Fibroblast of lung (primary cell): ENCODE measurements around the gene CATSPER4. TPM values are rescaled to one million over a fixed set of nuclear protein-coding genes. Genes with fewer than 3 reads are reported as not detected.

ENCODE experiments used
- DNase-seq, 2 donors: peaks; one replicate each; pipeline versions ENCODE4 v3.0.0 to v3.0.0-alpha.2; 2010; ENCODE audit warnings: low read depth in 2 of 2
- H2AFZ ChIP-seq: 2 replicates; pipeline ENCODE4 v1.5.1; 2012; ENCODE audit warnings: low read length, control low read depth, inconsistent platforms
- H3K27ac ChIP-seq: 2 replicates; pipeline ENCODE4 v1.5.1; 2011; ENCODE audit warnings: low read length, control low read depth; ENCODE audit not compliant: insufficient read depth
- H3K27me3 ChIP-seq: 2 replicates; pipeline ENCODE4 v1.5.1; 2011; ENCODE audit warnings: mild to moderate bottlenecking, low read length; ENCODE audit not compliant: control insufficient read depth, insufficient read depth
- H3K36me3 ChIP-seq: 2 replicates; pipeline ENCODE4 v1.5.1; 2011; ENCODE audit warnings: low read length; ENCODE audit not compliant: control insufficient read depth, insufficient read depth
- H3K4me1 ChIP-seq: 2 replicates; pipeline ENCODE4 v1.5.1; 2011; ENCODE audit warnings: low read length; ENCODE audit not compliant: control insufficient read depth, insufficient read depth; ENCODE audit errors: extremely low read depth
- H3K4me2 ChIP-seq: 2 replicates; pipeline ENCODE4 v1.5.1; 2011; ENCODE audit warnings: low read length, control low read depth; ENCODE audit not compliant: insufficient read depth; ENCODE audit errors: extremely low read depth
- H3K4me3 ChIP-seq, 4 experiments: fragments of 200-600 bp in 1 of 4; sonication (generic) in 1 of 4; replicated peaks in 1 of 4; 2 replicates each; pipeline ENCODE4 v1.5.1; 2011 to 2016; ENCODE audit warnings: low read length in 4 of 4, low read depth in 3 of 4, mild to moderate bottlenecking in 3 of 4, control low read depth in 2 of 4, inconsistent platforms in 1 of 4, mixed read lengths in 1 of 4; ENCODE audit not compliant: insufficient read depth in 1 of 4; ENCODE audit errors: control extremely low read depth in 1 of 4
- H3K79me2 ChIP-seq: 2 replicates; pipeline ENCODE4 v1.5.1; 2012; ENCODE audit warnings: mild to moderate bottlenecking, low read length, inconsistent platforms; ENCODE audit not compliant: control insufficient read depth, insufficient read depth
- H3K9ac ChIP-seq: 2 replicates; pipeline ENCODE4 v1.5.1; 2011; ENCODE audit warnings: mild to moderate bottlenecking, low read length, control low read depth; ENCODE audit not compliant: insufficient read depth
- H3K9me3 ChIP-seq: 2 replicates; pipeline ENCODE4 v1.5.1; 2012; ENCODE audit warnings: low read depth, low read length; ENCODE audit not compliant: control insufficient read depth, insufficient read depth
- H4K20me1 ChIP-seq: 2 replicates; pipeline ENCODE4 v1.5.1; 2011; ENCODE audit warnings: low read length; ENCODE audit not compliant: control insufficient read depth, insufficient read depth; ENCODE audit errors: extremely low read depth
- CTCF ChIP-seq, 2 donors: IDR thresholded peaks in 1 of 2; conservative IDR thresholded peaks in 1 of 2; 1 replicate in 1 of 2; 2 replicates in 1 of 2; pipeline ENCODE4 v1.5.1; 2011 to 2012; ENCODE audit warnings: low read length in 2 of 2, control low read depth in 1 of 2, inconsistent platforms in 1 of 2, low read depth in 1 of 2, mild to moderate bottlenecking in 1 of 2
- EZH2 ChIP-seq: IDR thresholded peaks from 2 replicates; pipeline ENCODE4 v1.5.1; 2012; ENCODE audit warnings: low read length, control low read depth, mild to moderate bottlenecking; ENCODE audit errors: missing control alignments
- polyA plus RNA-seq, 2 donors: library from polyadenylated mRNA; depleted of rRNA in 1 of 2; stranded (reverse) in 1 of 2; unstranded in 1 of 2; fragments of >200 nt; gene quantifications; 2 replicates each; pipeline ENCODE4 v1.2.1, GENCODE V29; 2011 to 2012; ENCODE audit warnings: missing spikeins in 1 of 2
- total RNA-seq: library from RNA; depleted of rRNA; stranded (reverse); fragments of >200 nt; gene quantifications from 2 replicates; pipeline ENCODE4 v1.2.1, GENCODE V29; 2014

The CATSPER4 gene
- total and polyA plus RNA-seq, 2 donors (not counting 1 experiment from before 2014, with no cell fraction given): not detected

DNA sequence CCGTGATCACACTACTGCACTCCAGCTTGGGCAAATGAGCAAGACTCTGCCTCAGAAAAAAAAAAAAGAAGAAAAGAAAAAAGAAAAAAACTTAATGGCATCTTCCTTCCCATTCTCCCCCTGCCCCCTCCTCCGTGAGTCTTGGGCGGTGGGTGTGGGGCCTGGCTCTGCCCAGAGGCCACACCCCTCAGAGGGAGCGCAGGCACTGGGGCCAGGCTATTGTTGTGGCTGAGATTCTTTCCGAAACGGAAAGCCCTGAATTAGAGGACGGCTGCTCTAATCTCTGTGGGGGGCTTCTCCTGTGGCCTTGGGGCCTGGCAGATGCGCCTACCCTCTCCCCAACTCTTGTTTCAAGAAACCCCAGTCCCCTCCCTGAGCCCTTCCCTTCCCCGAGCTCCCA is 35.7 kb upstream of the CATSPER4 start:
- no peak for DNase-seq

DNA sequence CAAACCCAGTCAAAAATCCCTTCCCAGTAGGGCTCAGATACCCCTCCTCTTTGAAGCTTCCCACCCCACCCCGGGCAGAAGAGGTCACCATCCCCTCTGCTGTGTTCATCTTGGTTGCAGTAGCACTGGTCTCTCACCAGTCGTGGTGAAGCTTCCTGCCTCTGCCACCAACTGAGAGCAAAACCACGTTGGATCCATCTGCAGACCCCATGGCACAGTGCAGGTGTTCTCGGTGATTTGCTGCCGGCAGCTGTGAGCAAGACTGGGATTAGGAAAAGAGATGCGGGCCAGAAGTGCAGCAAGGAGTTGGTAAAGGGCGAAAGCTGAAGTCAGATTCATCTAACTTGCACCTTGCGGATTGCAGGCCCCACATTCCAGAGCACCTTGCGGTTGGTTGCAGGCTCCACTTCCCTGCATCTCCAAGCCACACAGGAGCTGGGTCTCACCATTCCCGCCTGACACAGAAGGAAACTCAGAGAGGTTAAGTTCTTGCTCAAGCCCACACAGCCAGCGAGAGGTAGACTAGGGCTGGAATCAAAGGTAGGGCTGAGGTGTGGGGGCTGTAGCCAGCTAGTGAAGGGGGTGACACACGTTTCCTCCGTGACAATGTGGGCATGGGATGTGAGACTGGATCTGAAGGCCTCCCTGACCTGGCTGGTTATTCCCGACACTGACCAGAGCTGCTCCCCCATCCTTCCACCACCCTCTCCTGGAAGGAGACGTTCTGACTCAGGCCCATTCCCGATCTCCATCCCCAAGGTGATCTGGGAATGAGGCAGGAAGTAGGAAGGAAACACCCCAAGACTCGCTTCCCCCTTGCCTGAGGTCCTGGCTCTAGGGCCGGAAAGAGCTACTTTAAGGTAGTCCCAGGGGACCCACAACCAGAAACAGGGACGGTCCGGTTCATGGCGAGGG is 34.8 kb upstream of the CATSPER4 start:
- DNase-seq: no peak

More for the DNA sequence above, 35.7 kb upstream of the CATSPER4 start:
- no peaks in the 10 kb centered on the region for H3K4me1 ChIP-seq
- no peaks in the 10 kb centered on the region for H4K20me1 ChIP-seq
- H3K27me3 ChIP-seq: peaks cover 15% of the 10 kb centered on the region
- no peaks in the 10 kb centered on the region for H3K36me3 ChIP-seq
- no peaks in the 10 kb centered on the region for H3K9me3 ChIP-seq
- H3K4me3 ChIP-seq: no peak overlapping the region
- H3K79me2 ChIP-seq: no peaks in the 10 kb centered on the region
- no peak overlapping the region for H3K27ac ChIP-seq
- H3K4me2 ChIP-seq: no peak overlapping the region
- TF ChIP-seq CTCF (conservative IDR thresholded peaks at IDR 0.05 in 1 of 2, IDR thresholded peaks at IDR 0.05 in 1 of 2; ENCODE audit: low read depth in 1 of 2, low read length in 2 of 2) (no peak), EZH2 (no peak)
- no peak overlapping the region for H3K9ac ChIP-seq
- H2AFZ ChIP-seq: no peak overlapping the region

More for the DNA sequence above, 34.8 kb upstream of the CATSPER4 start:
- TF ChIP-seq CTCF (conservative IDR thresholded peaks at IDR 0.05 in 1 of 2, IDR thresholded peaks at IDR 0.05 in 1 of 2; ENCODE audit: low read depth in 1 of 2, low read length in 2 of 2): no peak
- no peak for TF ChIP-seq EZH2
- H3K4me1 ChIP-seq: no peaks in the 10 kb centered on the region
- H3K9ac ChIP-seq: no peak overlapping the region
- H4K20me1 ChIP-seq: no peaks in the 10 kb centered on the region
- no peaks in the 10 kb centered on the region for H3K9me3 ChIP-seq
- H3K4me3 ChIP-seq: no peak overlapping the region
- no peak overlapping the region for H3K4me2 ChIP-seq
- H3K79me2 ChIP-seq: no peaks in the 10 kb centered on the region
- peaks cover 15% of the 10 kb centered on the region for H3K27me3 ChIP-seq
- no peak overlapping the region for H3K27ac ChIP-seq
- H2AFZ ChIP-seq: no peak overlapping the region
- no peaks in the 10 kb centered on the region for H3K36me3 ChIP-seq
